ENCODE data around the gene ZNF362.

Gene ZNF362

GRCh38 chr1:33246171-33246570, 10.1 kb upstream of the ZNF362 start:
- no peak for DNase-seq

GRCh38 chr1:33247545-33247944, 8.7 kb upstream of the ZNF362 start:
- no peak for DNase-seq

GRCh38 chr1:33248244-33248643, 8.0 kb upstream of the ZNF362 start:
- DNase-seq = no peak

- no peak for DNase-seq
Measured at GRCh38 chr1:33249422-33249821, 6.9 kb upstream of the ZNF362 start.

- no peak for DNase-seq
Measured at GRCh38 chr1:33250217-33250616, 6.1 kb upstream of the ZNF362 start.

GRCh38 chr1:33250724-33251123, 5.6 kb upstream of the ZNF362 start:
- DNase-seq = no peak

- DNase-seq = no peak
Measured at GRCh38 chr1:33254491-33254890, 1.8 kb upstream of the ZNF362 start.

- DNase-seq = no peak
Measured at GRCh38 chr1:33255347-33256220, 708 bp upstream of the ZNF362 start.

GRCh38 chr1:33256221-33256470, 146 bp upstream of the ZNF362 start:
- DNase-seq = no peak

- no peak for DNase-seq
Measured at GRCh38 chr1:33257207-33257771, 997 bp downstream of the ZNF362 start.

GRCh38 chr1:33257772-33258712, 1.8 kb downstream of the ZNF362 start:
- no peak for DNase-seq

GRCh38 chr1:33258788-33259274, 2.5 kb downstream of the ZNF362 start:
- DNase-seq = no peak

GRCh38 chr1:33259879-33260278, 3.6 kb downstream of the ZNF362 start:
- DNase-seq = no peak

GRCh38 chr1:33260439-33260838, 4.1 kb downstream of the ZNF362 start:
- DNase-seq = no peak

- DNase-seq = no peak
Measured at GRCh38 chr1:33261344-33261743, 5.1 kb downstream of the ZNF362 start.

GRCh38 chr1:33263890-33264504, 7.7 kb downstream of the ZNF362 start:
- DNase-seq = no peak

- DNase-seq = no peak
Measured at GRCh38 chr1:33265780-33266605, 9.7 kb downstream of the ZNF362 start.

- DNase-seq = no peak
Measured at GRCh38 chr1:33266766-33267165, 10.5 kb downstream of the ZNF362 start.

- DNase-seq = no peak
Measured at GRCh38 chr1:33267468-33268205, 11.3 kb downstream of the ZNF362 start.

- DNase-seq = no peak
Measured at GRCh38 chr1:33268457-33268856, 12.2 kb downstream of the ZNF362 start.

GRCh38 chr1:33268927-33269610, 12.8 kb downstream of the ZNF362 start:
- no peak for DNase-seq
